Muscle of arm (tissue), 12 donors: ENCODE results near the gene SEMA4A. TPM values are rescaled to one million over a fixed set of nuclear protein-coding genes. Genes with fewer than 3 reads are reported as not detected.
A peak's percentile ranks its signal among the peaks of the same experiment; 100 is the strongest.
"Not testable (repeated sequence)": the region's sequence is repeated elsewhere in the genome, so short reads cannot be mapped to it uniquely, and the experiment has no call there.

Experiments used
- DNase-seq: peaks from one replicate; pipeline ENCODE4 v3.0.0-alpha.2; 2013
- polyA plus RNA-seq, 12 donors: library from polyadenylated mRNA; unstranded; fragments of 120-200 nt; gene quantifications; one replicate each; pipeline ENCODE4 v1.2.1, GENCODE V29; 2013; ENCODE audit not compliant: insufficient read length in 12 of 12

Gene SEMA4A
- polyA plus RNA-seq, 12 donors: 2.2 to 16.5 (median 3.4) TPM; not detected in 1

DNA sequence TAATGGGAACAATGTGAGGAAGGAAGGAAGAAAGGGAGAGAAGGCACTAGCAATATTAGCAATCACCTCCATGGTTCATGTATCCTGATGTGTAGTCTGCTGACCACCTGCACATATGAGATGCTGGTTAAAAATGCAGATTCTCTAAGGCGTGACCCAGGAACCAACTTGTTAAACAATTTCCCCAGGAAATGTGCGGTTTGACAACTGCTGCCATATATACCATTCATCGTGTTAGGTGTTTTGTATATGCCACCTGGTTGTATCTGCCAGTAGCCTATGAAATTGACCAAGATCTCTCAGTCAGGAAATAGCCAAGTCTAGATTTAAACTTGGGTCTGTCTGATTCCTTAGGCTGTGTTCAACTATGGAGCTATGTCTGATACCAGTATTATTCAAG, 4.1 kb downstream of the SEMA4A start:
- DNase-seq: no peak

DNA sequence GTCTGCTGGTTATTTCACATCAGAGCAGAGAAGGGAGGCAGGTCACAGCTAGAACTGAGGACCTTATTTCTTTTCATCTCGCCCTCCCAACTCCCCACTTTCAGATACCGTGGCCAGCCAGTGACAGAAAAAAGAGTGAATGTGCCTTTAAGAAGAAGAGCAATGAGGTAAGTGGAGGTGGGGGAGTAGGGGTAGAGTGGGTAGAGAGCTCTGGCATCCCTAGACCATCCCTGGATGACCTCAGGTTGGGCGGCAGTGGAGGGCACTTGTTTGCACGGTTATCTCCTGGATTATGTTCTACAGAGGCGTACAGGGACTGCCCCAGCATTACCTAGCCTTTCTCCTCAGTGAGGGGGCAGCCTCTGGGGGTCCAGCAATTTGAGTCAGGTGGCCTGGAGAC, 4.6 kb downstream of the SEMA4A start:
- DNase-seq: no peak

DNA sequence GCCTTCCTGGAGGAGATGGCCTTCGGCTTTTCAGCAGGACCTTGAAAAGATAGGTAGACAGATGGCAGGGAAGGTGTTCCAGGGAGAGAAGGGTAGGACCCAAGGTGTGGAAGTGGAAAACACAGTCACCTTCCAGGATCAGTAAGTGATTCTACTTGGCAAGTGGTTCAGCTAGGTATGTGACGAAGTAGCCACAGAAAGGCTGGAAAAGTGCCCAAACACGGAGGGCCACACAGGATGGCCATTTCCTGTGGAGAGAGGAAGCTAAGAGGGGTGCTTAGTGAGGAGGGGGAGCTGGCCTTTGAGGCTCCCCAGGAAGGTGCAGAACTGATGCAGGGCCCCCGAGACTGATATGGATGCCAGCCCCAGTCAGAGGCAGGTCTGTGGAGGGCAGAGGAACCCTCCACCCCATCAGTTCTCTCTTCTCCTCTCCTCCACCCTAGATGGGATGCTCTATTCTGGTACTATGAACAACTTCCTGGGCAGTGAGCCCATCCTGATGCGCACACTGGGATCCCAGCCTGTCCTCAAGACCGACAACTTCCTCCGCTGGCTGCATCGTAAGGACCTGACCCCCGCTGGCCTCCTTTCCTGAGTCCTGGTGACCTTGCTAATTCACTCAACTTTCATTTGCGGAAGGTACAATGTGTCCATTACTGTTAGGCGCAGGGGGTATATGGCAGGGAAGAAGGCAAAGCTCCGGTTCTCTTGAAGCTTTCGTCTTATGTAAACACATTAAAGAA, 6.8 kb downstream of the SEMA4A start:
- no peak for DNase-seq

DNA sequence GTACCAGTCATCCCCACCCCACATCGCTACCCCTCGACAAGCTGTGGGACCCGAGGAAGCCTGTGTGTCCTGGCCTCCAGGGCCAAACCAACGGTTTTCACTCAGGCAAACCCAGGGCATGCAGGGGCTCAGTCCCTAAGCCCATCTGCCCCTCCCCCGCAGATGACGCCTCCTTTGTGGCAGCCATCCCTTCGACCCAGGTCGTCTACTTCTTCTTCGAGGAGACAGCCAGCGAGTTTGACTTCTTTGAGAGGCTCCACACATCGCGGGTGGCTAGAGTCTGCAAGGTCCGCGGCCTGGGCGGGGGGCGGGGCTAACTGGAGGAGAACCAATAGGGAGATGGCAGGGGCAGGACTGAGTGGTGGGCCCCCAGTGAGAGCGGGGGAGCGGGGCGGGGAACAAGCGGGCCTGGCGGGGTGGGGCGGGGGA, 7.4 kb downstream of the SEMA4A start:
- peak; percentile 89 for DNase-seq

DNA sequence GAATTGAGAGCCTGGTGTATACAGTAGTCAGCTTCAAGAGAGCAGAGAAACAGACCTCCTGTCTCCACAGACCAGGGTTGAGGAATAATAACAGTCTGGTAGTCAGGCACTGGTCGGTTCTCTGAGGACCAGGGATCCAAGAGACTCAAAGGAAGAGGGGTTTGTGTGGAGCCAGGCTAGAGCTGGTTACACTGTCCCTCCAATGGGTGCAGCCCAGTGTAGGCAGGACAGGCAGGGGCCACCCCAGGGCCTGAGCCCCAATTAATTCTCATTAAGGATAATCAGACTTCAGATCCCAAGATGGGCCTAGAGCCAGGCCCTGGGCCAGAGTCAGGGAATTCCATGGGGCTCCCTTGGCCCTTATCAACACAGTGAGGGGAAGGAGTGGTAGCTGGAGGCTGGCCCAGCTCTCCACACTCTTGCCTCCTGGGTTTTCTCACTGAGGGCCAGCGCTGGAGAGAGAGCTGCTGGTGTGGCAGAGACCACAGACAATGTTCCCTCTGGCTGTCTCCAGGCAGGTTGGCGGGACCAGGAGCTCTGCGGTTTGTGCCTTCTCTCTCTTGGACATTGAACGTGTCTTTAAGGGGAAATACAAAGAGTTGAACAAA, 9.1 kb downstream of the SEMA4A start:
- no peak for DNase-seq

DNA sequence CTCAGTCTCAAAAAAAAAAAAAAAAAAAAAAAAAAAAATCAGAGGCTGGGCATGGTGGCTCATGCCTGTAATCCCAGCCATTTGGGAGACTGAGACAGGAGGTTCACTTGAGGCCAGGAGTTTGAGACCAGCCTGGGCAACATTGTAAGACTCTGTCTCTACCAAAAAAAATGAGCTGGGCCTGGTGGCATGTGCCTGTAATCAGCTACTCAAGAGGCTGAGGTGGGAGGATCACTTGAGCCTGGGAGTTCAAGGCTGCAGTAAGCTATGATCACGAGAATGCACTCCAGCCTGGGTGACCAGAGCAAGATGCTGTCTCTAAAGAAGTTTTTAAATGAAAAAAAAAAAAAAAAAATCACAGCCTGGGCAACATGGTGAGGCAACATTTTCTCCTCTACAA, 10.3 kb downstream of the SEMA4A start:
- DNase-seq: no peak

DNA sequence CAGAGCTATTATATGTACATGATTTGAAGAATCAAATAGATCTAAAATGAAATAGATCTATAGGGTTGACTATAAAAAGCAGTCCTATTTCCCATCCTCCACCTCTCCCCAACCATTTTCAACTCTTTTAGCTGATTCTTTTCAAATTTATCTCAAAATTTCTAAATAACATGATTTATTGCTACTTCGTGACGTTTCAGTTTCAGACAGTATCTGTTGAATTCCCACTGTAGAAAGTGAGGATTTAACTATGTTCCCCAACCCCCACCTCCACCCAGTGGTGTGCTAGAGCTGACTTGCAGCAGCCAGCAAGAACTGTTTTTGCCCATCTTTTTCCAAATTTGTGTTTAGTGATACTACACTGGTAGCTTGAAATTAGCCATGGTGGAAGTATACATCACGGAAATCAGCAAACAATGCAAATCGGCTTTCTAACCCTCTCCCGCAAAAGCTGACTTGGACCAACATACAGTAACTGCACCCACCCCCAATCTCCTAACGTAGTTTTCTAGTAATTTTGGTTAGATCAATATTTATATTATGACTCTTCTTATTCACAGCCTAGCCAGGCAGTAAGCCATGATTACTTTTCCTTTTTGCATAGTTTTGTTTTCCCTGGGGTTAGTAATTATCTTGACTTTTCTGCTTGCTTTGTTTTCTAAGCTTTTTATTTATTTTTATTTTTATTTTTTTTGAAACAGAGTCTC, 10.9 kb downstream of the SEMA4A start:
- no peak for DNase-seq

DNA sequence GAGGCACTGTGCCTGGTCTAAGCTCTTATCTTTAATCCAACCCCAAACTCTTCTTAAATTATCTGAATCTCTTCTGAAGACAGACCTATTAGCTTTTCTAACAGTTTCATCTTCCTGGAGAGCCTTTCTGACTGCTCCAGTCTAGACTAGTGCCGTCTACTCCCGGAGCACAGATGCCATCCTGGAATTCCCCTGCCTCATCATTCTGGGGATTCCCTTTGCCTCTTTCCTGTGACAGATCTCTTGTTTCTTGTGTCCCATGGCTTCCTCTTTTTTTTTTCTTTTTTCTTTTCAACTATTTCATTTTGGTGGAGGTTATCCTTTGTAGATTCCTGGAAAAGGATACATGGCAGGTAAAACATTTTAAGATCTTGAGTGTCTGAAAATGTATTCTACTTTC, 11.7 kb downstream of the SEMA4A start:
- DNase-seq: no peak

DNA sequence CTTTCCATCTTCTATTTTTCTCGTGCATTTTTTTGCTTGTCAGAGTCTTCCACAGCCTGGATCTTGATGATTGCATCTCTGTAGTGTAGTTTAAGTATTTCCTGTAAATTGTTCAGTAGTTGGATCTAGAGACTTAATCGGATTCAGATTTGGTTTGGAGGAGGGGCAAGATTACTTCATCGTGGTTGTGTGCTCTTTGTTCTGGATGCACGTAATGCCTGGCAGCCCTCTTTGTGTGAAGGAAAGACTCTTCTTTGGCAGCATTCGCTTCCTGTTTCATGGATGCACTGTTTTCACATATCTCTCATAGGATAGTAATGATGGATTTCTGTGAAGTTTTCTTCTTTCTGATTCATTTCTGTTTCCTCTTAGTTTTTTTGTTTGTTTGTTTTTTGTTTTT, 14.2 kb downstream of the SEMA4A start:
- no peak for DNase-seq

DNA sequence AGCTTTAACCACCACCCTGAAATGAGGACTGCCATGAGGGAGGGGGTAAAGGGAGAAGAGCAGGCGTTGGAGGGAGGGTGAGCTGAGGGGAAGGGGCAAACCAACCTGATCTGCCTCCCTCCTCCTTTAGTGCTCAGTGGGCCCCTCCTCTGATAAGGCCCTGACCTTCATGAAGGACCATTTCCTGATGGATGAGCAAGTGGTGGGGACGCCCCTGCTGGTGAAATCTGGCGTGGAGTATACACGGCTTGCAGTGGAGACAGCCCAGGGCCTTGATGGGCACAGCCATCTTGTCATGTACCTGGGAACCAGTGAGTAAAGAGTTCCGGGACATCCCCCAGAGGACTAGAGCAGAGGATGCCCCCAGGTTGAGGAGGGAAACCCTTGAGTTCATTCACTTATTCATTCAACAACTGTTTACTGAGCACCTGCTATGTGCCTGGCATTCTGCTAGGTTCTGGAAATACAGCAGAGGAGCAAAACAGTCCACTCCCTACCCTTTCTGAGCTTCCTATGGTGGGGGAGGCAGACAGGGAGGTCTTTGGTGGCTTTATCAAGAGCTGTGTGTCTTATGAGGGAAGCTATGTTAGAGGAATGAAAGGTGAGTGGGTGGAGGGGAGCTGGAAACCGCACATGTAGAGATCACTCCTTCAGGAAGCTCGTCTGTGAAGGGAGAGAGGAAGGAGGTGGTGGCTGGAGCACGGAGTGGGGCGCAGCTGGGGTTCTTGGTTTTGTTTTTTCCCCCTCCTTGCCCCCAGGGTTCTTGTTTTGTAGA, 19.5 kb downstream of the SEMA4A start:
- DNase-seq: no peak

DNA sequence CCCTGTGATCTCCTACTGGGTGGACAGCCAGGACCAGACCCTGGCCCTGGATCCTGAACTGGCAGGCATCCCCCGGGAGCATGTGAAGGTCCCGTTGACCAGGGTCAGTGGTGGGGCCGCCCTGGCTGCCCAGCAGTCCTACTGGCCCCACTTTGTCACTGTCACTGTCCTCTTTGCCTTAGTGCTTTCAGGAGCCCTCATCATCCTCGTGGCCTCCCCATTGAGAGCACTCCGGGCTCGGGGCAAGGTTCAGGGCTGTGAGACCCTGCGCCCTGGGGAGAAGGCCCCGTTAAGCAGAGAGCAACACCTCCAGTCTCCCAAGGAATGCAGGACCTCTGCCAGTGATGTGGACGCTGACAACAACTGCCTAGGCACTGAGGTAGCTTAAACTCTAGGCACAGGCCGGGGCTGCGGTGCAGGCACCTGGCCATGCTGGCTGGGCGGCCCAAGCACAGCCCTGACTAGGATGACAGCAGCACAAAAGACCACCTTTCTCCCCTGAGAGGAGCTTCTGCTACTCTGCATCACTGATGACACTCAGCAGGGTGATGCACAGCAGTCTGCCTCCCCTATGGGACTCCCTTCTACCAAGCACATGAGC, 23.3 kb downstream of the SEMA4A start:
- no peak for DNase-seq

DNA sequence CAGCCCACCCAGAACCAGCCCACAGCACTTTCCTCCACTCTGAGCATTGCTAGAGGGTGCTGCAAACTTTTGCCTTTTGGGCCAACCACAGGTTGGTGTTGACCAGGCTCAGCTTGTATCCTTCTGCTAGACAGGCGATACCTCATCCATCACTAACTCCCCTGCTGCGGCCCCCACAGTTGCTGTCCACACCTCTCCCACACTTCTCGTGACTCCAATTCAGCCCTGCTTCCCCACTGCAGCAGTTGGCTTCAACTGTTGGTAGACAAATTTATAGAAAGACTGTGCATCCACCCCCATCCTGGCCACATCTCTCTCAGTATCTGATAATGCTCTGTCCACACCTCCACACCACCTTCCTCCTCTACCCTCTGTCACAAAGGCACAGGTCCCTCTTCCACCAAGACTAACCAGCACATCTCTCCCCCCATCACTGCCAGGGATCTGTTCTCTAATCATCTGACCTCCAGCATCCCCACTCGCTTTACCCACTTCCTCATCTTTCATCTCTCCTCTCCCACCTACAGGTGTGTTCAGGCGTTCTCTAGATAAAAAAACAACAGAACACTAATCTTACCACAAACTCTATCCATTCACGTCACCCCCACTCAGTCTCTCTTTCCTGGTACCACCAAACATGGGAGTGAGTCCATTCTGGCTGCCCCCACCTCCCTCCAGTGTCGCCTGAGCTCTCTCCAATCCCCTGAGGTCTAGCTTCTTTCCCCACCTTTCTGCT, 24.7 kb downstream of the SEMA4A start:
- DNase-seq: no peak

DNA sequence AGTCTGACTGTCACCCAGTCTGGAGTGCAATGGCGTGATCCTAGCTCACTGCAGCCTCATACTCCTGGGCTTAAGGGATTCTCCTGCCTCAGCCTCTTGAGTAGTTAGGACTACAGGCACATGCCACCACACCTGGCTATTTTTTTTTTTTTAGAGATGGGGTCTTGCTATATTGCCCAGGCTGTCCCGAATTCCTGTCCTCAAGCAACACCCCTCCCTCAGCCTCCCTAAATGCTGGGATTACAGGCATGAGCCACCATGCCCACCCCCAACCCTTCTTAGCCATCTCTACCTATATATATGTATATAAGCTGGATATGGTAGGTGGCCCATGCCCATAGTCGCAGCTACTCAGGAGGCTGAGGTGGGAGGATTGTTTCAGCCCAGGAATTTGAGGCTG, 27.1 kb downstream of the SEMA4A start:
- no peak for DNase-seq

DNA sequence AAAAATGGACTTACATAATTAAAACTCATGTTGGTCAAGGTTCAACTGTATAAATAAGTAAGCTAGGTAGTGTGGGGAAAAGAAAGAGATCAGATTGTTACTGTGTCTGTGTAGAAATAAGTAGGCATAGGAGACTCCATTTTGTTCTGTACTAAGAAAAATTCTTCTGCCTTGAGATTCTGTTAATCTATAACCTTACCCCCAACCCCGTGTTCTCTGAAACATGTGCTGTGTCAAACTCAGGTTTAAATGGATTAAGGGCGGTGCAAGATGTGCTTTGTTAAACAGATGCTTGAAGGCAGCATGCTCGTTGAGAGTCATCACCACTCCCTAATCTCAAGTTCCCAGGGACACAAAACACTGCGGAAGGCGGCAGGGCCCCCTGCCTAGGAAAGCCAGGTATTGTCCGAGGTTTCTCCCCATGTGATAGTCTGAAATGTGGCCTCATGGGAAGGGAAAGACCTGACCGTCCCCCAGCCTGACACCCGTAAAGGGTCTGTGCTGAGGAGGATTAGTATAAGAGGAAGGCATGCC, 28.1 kb downstream of the SEMA4A start:
- not testable (repeated sequence) for DNase-seq

DNA sequence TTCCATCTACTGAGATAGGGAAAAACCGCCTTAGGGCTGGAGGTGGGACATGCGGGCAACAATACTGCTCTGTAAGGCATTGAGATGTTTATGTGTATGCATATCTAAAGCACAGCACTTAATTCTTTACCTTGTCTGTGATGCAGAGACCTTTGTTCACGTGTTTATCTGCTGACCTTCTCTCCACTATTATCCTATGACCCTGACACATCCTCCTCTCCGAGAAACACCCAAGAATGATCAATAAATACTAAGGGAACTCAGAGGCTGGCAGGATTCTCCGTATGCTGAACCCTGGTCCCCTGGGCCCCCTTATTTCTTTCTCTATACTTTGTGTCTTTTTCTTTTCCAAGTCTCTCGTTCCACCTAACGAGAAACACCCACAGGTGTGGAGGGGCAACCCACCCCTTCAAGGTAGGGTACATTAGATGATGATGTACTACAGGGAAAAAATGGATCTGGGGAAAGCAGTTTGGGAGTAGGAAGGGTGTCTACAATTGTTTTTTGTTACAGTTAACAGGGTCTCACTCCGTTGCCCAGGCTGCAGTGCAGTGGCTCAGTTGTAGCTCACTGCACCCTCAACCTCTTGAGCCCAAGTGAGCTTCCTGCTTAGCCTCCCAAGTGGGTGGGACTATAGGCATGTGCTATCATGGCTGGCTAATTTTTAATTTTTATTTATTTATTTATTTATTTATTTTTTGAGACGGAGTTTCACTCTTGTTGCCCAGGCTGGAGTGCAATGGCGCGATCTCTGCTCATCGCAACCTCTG, 28.8 kb downstream of the SEMA4A start:
- DNase-seq: not testable (repeated sequence)

DNA sequence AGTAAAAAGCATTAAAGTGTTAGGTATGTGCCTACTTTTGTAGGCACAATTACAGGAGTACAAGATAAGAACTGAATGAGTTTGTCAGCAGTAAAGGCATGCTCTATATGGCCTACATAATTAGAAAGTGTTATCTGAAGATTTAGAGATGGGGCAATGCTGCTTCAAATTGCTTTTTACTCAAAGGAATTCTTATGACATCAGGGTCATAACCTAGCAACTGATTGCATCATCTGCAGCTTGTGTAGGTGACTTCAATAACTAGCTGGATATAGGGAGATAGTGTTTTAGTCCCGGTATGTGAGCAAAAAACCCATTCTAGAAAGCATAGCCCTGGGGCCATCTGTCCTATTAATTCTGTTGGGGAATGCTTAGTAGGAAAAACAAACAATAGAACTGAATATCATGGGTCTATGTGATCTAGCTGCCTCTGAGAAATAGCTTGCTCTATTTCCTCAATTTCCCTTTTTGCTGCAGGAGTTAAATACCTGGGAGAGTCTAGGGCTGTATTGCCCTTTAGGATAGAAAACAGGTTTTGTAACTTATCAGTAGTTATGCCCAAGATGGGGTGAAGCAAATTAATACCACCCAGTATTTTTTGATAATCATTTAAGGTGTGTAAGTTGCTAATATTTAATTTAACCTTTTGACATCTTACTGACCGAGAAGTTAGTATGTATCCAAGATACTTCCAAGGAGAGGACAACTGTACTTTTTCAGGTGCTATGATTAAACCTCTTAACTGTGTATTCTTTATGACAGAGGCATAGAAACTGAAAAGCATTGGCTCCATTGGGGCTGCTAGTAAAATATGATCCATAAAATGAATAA, 33.2 kb downstream of the SEMA4A start:
- DNase-seq: not testable (repeated sequence)

DNA sequence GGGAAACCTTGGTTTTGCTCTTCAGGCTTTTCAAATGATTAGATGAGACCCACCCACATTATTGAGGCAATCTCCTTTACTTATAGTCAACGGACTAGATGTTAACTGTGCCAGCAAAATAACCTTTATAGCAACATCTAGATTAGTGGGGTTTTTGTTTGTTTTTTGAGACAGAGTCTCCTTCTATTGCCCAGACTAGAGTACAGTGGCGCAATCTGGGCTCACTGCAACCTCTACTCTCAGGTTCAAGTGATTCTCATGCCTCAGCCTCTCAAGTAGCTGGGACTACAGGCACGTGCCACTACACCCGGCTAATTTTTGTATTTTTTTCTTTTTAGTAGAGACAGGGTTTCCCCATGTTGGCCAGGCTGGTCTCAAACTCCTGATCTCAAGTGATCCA, 36.9 kb downstream of the SEMA4A start:
- DNase-seq: not testable (repeated sequence)

DNA sequence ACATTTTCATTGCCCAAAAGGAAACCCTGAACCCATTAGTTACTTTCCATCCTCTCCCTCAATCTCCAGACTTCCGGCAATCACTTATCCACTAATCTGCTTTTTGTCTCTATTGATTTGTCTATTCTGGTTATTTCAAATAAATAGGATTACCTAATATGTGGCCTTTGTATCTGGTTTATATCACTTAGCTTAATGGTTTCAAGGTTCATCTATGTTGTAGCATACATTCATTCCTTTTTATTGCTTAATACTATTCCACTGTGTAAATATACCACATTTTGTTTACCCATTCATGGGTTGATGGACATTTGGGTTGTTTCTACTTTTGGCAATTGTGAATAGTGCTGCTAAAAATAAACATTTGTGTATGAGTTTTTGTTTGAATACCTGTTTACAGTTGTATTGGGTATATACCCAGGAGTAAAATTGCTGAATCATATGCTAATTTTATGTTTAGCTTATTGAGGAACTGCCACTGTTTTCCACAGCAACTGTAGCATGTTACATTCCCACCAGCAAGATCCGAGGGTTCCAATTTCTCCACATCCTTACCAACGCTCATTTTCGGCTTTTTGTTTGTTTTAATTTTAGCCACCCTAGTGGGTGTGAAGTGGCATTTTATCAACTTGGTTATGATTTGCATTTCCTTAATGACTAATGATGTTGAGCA, 38.0 kb downstream of the SEMA4A start:
- DNase-seq: no peak

DNA sequence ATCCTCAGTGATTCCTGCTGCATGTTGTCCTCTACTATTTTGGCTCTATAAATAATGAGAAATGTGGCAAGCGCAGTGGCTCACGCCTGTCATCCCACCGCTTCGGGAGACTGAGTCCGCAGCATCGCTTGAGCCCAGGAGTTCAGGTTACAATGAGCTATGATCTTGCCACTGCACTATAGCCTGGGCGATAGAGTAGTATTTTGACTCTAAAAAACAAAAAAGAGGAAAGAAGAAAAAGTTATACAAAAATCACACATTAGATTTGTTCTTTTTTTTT, 39.8 kb downstream of the SEMA4A start:
- DNase-seq: no peak
